SH-SY5Y (cell line): ENCODE measurements around the gene FAM174B.

Experiments used
- GATA2 ChIP-seq: IDR thresholded peaks from 2 replicates; pipeline ENCODE4 v1.6.1; 2011; ENCODE audit warnings: mild to moderate bottlenecking, low read depth, low read length
- GATA3 ChIP-seq: IDR thresholded peaks from 2 replicates; pipeline ENCODE4 v1.6.1; 2011; ENCODE audit warnings: low read depth, mild to moderate bottlenecking, low read length, moderate library complexity

- TF ChIP-seq GATA2 (no peak), GATA3 (no peak)
Observed at GRCh38 chr15:92629975-92630626, 25.5 kb downstream of the FAM174B start.
